H1 (cell line): Measurements from ENCODE around the gene KLF9. TPM values are rescaled to one million over a fixed set of nuclear protein-coding genes. Genes with fewer than 3 reads are reported as not detected.

Experiments
- CTCF ChIA-PET: fragments of 300-600 bp; sonication (Branson Sonifier 250); formaldehyde crosslinking; loops from one replicate; lab custom pipeline; 2021; ENCODE audit not compliant: partially characterized antibody; lab: Charles Lee
- POLR2A ChIA-PET: fragments of 300-600 bp; sonication (Branson Sonifier 250); formaldehyde crosslinking; loops from one replicate; lab custom pipeline; 2021; ENCODE audit warnings: inconsistent platforms; ENCODE audit not compliant: partially characterized antibody; lab: Charles Lee
- DNase-seq, 2 experiments: peaks; one replicate each; pipeline versions ENCODE4 v3.0.0 to v3.0.0-alpha.2; 2010 to 2022; ENCODE audit warnings: low spot score in 2 of 2, low read depth in 1 of 2, mixed read lengths in 1 of 2
- FAIRE-seq: peaks from 2 replicates; lab custom pipeline; 2011; peaks lifted over from hg19 to GRCh38; lab: Jason Lieb, UNC
- H2AFZ ChIP-seq: 2 replicates; pipeline ENCODE4 v1.8.1; 2012; ENCODE audit warnings: low read length, inconsistent platforms
- H2AK5ac ChIP-seq: 2 replicates; pipeline ENCODE4 v1.6.1; 2013; ENCODE audit warnings: low read depth, low read length
- H2BK120ac ChIP-seq: replicated peaks from 2 replicates; pipeline ENCODE3; 2013; ENCODE audit warnings: low read depth, low read length, inconsistent platforms
- H2BK12ac ChIP-seq: 2 replicates; pipeline ENCODE4 v1.6.1; 2013; ENCODE audit warnings: low read depth, low read length
- H2BK15ac ChIP-seq: 2 replicates; pipeline ENCODE4 v1.6.1; 2013; ENCODE audit warnings: low read length
- H2BK20ac ChIP-seq: 2 replicates; pipeline ENCODE4 v1.6.1; 2013; ENCODE audit warnings: low read length
- H2BK5ac ChIP-seq: 2 replicates; pipeline ENCODE4 v1.6.1; 2013; ENCODE audit warnings: low read depth, low read length
- H3K14ac ChIP-seq: 2 replicates; pipeline ENCODE4 v1.6.1; 2013; ENCODE audit warnings: inconsistent platforms; ENCODE audit not compliant: insufficient read length
- H3K18ac ChIP-seq: 2 replicates; pipeline ENCODE4 v1.6.1; 2013; ENCODE audit warnings: low read length; ENCODE audit errors: extremely low read depth
- H3K23ac ChIP-seq: 2 replicates; pipeline ENCODE4 v1.6.1; 2013; ENCODE audit warnings: inconsistent platforms; ENCODE audit not compliant: insufficient read length
- H3K23me2 ChIP-seq: 2 replicates; pipeline ENCODE4 v1.6.1; 2013; ENCODE audit warnings: low read depth, low read length
- H3K27ac ChIP-seq: 2 replicates; pipeline ENCODE4 v1.6.1; 2011; ENCODE audit warnings: low read depth, low read length, inconsistent platforms
- H3K27me3 ChIP-seq, 4 experiments: replicated peaks in 1 of 4; 1 replicate in 1 of 4; 2 replicates in 3 of 4; pipeline versions ENCODE4 v1.6.1 to v1.8.1; 2011 to 2013; ENCODE audit warnings: low read length in 3 of 4, mild to moderate bottlenecking in 3 of 4, inconsistent platforms in 2 of 4, mixed read lengths in 2 of 4, moderate library complexity in 1 of 4; ENCODE audit not compliant: control insufficient read depth in 3 of 4, insufficient read depth in 3 of 4; ENCODE audit errors: extremely low read depth in 1 of 4
- H3K36me3 ChIP-seq, 4 experiments: 2 replicates each; pipeline versions ENCODE4 v1.6.1 to v1.8.1; 2011 to 2013; ENCODE audit warnings: mild to moderate bottlenecking in 4 of 4, low read length in 3 of 4, moderate library complexity in 2 of 4, control low read depth in 1 of 4, inconsistent platforms in 1 of 4; ENCODE audit not compliant: insufficient read depth in 4 of 4, control insufficient read depth in 2 of 4
- H3K4ac ChIP-seq: replicated peaks from 2 replicates; pipeline ENCODE3; 2013; ENCODE audit warnings: low read length, low read depth, mixed read lengths, inconsistent platforms; ENCODE audit not compliant: insufficient read length
- H3K4me1 ChIP-seq, 4 experiments: replicated peaks in 1 of 4; 1 replicate in 1 of 4; 2 replicates in 3 of 4; pipeline versions ENCODE4 v1.6.1 to v1.8.1; 2011 to 2013; ENCODE audit warnings: low read length in 3 of 4, inconsistent platforms in 2 of 4, mixed read lengths in 1 of 4; ENCODE audit not compliant: insufficient read depth in 4 of 4, control insufficient read depth in 3 of 4
- H3K4me2 ChIP-seq, 2 experiments: 2 replicates each; pipeline versions ENCODE4 v1.6.1 to v1.8.1; 2011 to 2013; ENCODE audit warnings: low read depth in 2 of 2, low read length in 2 of 2, control low read depth in 1 of 2, inconsistent platforms in 1 of 2, mild to moderate bottlenecking in 1 of 2; ENCODE audit not compliant: insufficient read depth in 1 of 2
- H3K4me3 ChIP-seq, 4 experiments: fragments of 200-600, 300-600 bp in 1 of 4; sonication (generic), shearing (Covaris generic), sonication (Bioruptor Twin) in 1 of 4; 2 replicates each; pipeline versions ENCODE4 v1.5.1 to v1.8.1; 2011 to 2016; ENCODE audit warnings: low read length in 4 of 4, low read depth in 3 of 4, control low read depth in 2 of 4, inconsistent platforms in 2 of 4, mild to moderate bottlenecking in 2 of 4, mixed read lengths in 1 of 4, moderate library complexity in 1 of 4; ENCODE audit not compliant: insufficient read depth in 2 of 4; ENCODE audit errors: extremely low read depth in 1 of 4
- H3K56ac ChIP-seq: replicated peaks from 2 replicates; pipeline ENCODE3; 2013; ENCODE audit warnings: low read depth, mild to moderate bottlenecking, mixed read lengths, low read length, inconsistent platforms; ENCODE audit not compliant: insufficient read length
- H3K79me1 ChIP-seq: 2 replicates; pipeline ENCODE4 v1.6.1; 2013; ENCODE audit warnings: low read depth, low read length, control low read depth
- H3K79me2 ChIP-seq, 2 experiments: 2 replicates each; pipeline versions ENCODE4 v1.6.1 to v1.8.1; 2012 to 2013; ENCODE audit warnings: low read length in 2 of 2, mild to moderate bottlenecking in 2 of 2, inconsistent platforms in 1 of 2; ENCODE audit not compliant: insufficient read depth in 2 of 2, control insufficient read depth in 1 of 2
- H3K9ac ChIP-seq, 4 experiments: replicated peaks in 1 of 4; 1 replicate in 1 of 4; 2 replicates in 3 of 4; pipeline versions ENCODE4 v1.6.1 to v1.8.1; 2011 to 2013; ENCODE audit warnings: low read depth in 3 of 4, low read length in 3 of 4, control low read depth in 2 of 4, mild to moderate bottlenecking in 2 of 4, moderate library complexity in 2 of 4, inconsistent platforms in 1 of 4; ENCODE audit errors: extremely low read depth in 1 of 4
- H3K9me3 ChIP-seq, 2 experiments: 2 replicates each; pipeline versions ENCODE4 v1.6.1 to v1.8.1; 2012 to 2013; ENCODE audit warnings: mild to moderate bottlenecking in 2 of 2, moderate library complexity in 2 of 2, control low read depth in 1 of 2, inconsistent platforms in 1 of 2, low read depth in 1 of 2, low read length in 1 of 2, mixed read lengths in 1 of 2; ENCODE audit not compliant: insufficient read depth in 2 of 2
- H4K20me1 ChIP-seq, 2 experiments: replicated peaks in 1 of 2; 2 replicates each; pipeline versions ENCODE3 to v1.8.1; 2011 to 2013; ENCODE audit warnings: inconsistent platforms in 2 of 2, low read length in 2 of 2, mild to moderate bottlenecking in 1 of 2; ENCODE audit not compliant: insufficient read depth in 2 of 2, control insufficient read depth in 1 of 2
- H4K5ac ChIP-seq: 2 replicates; pipeline ENCODE4 v1.6.1; 2013; ENCODE audit warnings: low read length, low read depth, mixed read lengths, inconsistent platforms; ENCODE audit not compliant: insufficient read length
- H4K8ac ChIP-seq: 2 replicates; pipeline ENCODE4 v1.8.0; 2013; ENCODE audit warnings: mild to moderate bottlenecking, moderate library complexity, low read length, inconsistent platforms; ENCODE audit not compliant: insufficient read depth; ENCODE audit errors: extremely low read depth
- H4K91ac ChIP-seq: replicated peaks from 2 replicates; pipeline ENCODE3; 2013; ENCODE audit warnings: low read length, mixed read lengths, inconsistent platforms; ENCODE audit not compliant: insufficient read length
- ASH2L ChIP-seq: fragments of 200-600, 300-600 bp; sonication (generic); IDR thresholded peaks from one replicate; pipeline ENCODE4 v1.7.1; 2017; ENCODE audit warnings: low read length
- BACH1 ChIP-seq: IDR thresholded peaks from 2 replicates; pipeline ENCODE4 v1.6.1; 2012; ENCODE audit warnings: low read length, improper control_type of control experiment
- BRCA1 ChIP-seq: IDR thresholded peaks from 2 replicates; pipeline ENCODE4 v1.6.1; 2012; ENCODE audit warnings: low read depth, low read length, improper control_type of control experiment
- CBX5 ChIP-seq: fragments of 300-800, 300-1000 bp; sonication (generic); IDR thresholded peaks from 2 replicates; pipeline ENCODE4 v1.7.1; 2016; ENCODE audit warnings: antibody characterized with exemption, low read length, low read depth
- CBX8 ChIP-seq: fragments of 300-800, 300-1000 bp; sonication (generic); IDR thresholded peaks from 2 replicates; pipeline ENCODE4 v1.7.1; 2016; ENCODE audit warnings: low read depth, low read length, borderline replicate concordance
- CTCF ChIP-seq, 3 experiments: IDR thresholded peaks; 1 replicate in 2 of 3; 2 replicates in 1 of 3; pipeline versions ENCODE4 v1.5.1 to v1.6.1; 2011; ENCODE audit warnings: low read length in 3 of 3, mild to moderate bottlenecking in 3 of 3, inconsistent platforms in 2 of 3, low read depth in 1 of 3, moderate library complexity in 1 of 3; ENCODE audit not compliant: insufficient read depth in 1 of 3; ENCODE audit errors: control extremely low read depth in 1 of 3
- HDAC2 ChIP-seq, 2 experiments: fragments of 300-600 bp in 1 of 2; sonication (generic) in 1 of 2; IDR thresholded peaks; 2 replicates each; pipeline ENCODE4 v1.6.1; 2011 to 2012; ENCODE audit warnings: low read depth in 2 of 2, low read length in 2 of 2, mild to moderate bottlenecking in 2 of 2, moderate library complexity in 2 of 2, borderline replicate concordance in 1 of 2, inconsistent platforms in 1 of 2
- POLR2AphosphoS5 ChIP-seq: IDR thresholded peaks from 2 replicates; pipeline ENCODE4 v1.6.1; 2011; ENCODE audit warnings: low read depth, low read length
- RAD21 ChIP-seq, 2 experiments: IDR thresholded peaks in 1 of 2; conservative IDR thresholded peaks in 1 of 2; 2 replicates each; pipeline ENCODE4 v1.6.1; 2011; ENCODE audit warnings: low read depth in 2 of 2, low read length in 2 of 2, improper control_type of control experiment in 1 of 2, inconsistent platforms in 1 of 2, mild to moderate bottlenecking in 1 of 2, moderate library complexity in 1 of 2
- SIRT6 ChIP-seq: IDR thresholded peaks from one replicate; pipeline ENCODE4 v1.7.1; 2012; ENCODE audit warnings: low read length, inconsistent platforms
- TAF1 ChIP-seq: IDR thresholded peaks from 2 replicates; pipeline ENCODE4 v1.6.1; 2011; ENCODE audit warnings: mild to moderate bottlenecking, low read depth, low read length
- polyA plus RNA-seq, 7 experiments: library from polyadenylated mRNA; depleted of rRNA in 3 of 7; stranded (reverse) in 5 of 7; unstranded in 2 of 7; fragments of >200 nt in 5 of 7; fragments of 200-250 nt in 2 of 7; gene quantifications; 1 replicate in 5 of 7; 2 replicates in 1 of 7; 4 replicates in 1 of 7; pipeline versions ENCODE4 v1.2.1 to v1.2.3, GENCODE V29; 2011 to 2013; ENCODE audit warnings: missing spikeins in 2 of 7, mixed read lengths in 2 of 7
- total RNA-seq: library from RNA; stranded (reverse); fragmentation: NEBNext Ultra II Directional; extraction: Animal tissue kit (Norgen Biotek cat#: 25700); gene quantifications from 2 replicates; pipeline ENCODE4 v1.2.1, GENCODE V29; 2021

Gene KLF9
- total and polyA plus RNA-seq, 2 of the 8 experiments (the other 6 are each of a cell fraction or from before 2014, with no cell fraction given) = 0.47 to 0.82 TPM

- H3K4me2 ChIP-seq = no peak overlapping the region
- H3K4me3 ChIP-seq = no peak overlapping the region
- FAIRE-seq = no peak
- H4K5ac ChIP-seq = no peak overlapping the region
- no peak overlapping the region for H3K23ac ChIP-seq
- no peak overlapping the region for H2AFZ ChIP-seq
- no peaks in the 10 kb centered on the region for H3K79me2 ChIP-seq
- H2BK5ac ChIP-seq = no peak overlapping the region
- H3K4me1 ChIP-seq = no peaks in the 10 kb centered on the region
- no peak overlapping the region for H3K9ac ChIP-seq
- no peak overlapping the region for H4K8ac ChIP-seq
- H3K14ac ChIP-seq = no peak overlapping the region
- H3K4ac ChIP-seq = no peak overlapping the region
- H3K23me2 ChIP-seq = no peaks in the 10 kb centered on the region
- no peak overlapping the region for H2BK12ac ChIP-seq
- no peak overlapping the region for H2BK20ac ChIP-seq
- H3K9me3 ChIP-seq = no peaks in the 10 kb centered on the region
- H4K20me1 ChIP-seq = no peaks in the 10 kb centered on the region
- no peaks in the 10 kb centered on the region for H3K27me3 ChIP-seq
- TF ChIP-seq CTCF (IDR thresholded peaks at IDR 0.05; ENCODE audit: control extremely low read depth in 1 of 3, insufficient read depth in 1 of 3, low read depth in 1 of 3, low read length in 3 of 3) (peak in 2 of 3 experiments; percentile 21 to 26; a peak in 1 of 4 replicates), CBX5 (no peak), CBX8 (no peak), POLR2AphosphoS5 (no peak), TAF1 (no peak), HDAC2 (IDR thresholded peaks at IDR 0.05; ENCODE audit: borderline replicate concordance in 1 of 2, low read depth in 2 of 2, low read length in 2 of 2) (no peak), ASH2L (no peak), BRCA1 (no peak), SIRT6 (no peak), BACH1 (no peak), RAD21 (IDR thresholded peaks at IDR 0.05 in 1 of 2, conservative IDR thresholded peaks at IDR 0.05 in 1 of 2; ENCODE audit: low read depth in 2 of 2, low read length in 2 of 2) (peak; percentile 46 to 54)
- CTCF ChIA-PET = interaction anchor here (0.8 to 1.3 kb wide), 3 partner anchors 132 to 249 kb away, joined by 3 to 5 read pairs (median 5); no protein-coding TSS in a partner anchor
- H3K18ac ChIP-seq = no peak overlapping the region
- POLR2A ChIA-PET = interaction anchor here (1.3 kb wide), 1 partner anchor 23 kb away, joined by 3 read pairs; no protein-coding TSS in a partner anchor
- no peak overlapping the region for H2BK120ac ChIP-seq
- no peak for DNase-seq
- H3K36me3 ChIP-seq = peaks cover 3 to 25% (median 7%) of the 10 kb centered on the region in 4 experiments; a peak in 4 of 8 replicates
- H2AK5ac ChIP-seq = no peak overlapping the region
- no peak overlapping the region for H4K91ac ChIP-seq
- H3K56ac ChIP-seq = no peak overlapping the region
- no peak overlapping the region for H3K27ac ChIP-seq
- H2BK15ac ChIP-seq = no peak overlapping the region
- no peaks in the 10 kb centered on the region for H3K79me1 ChIP-seq
Measured at GRCh38 chr9:70352802-70353201, 61.7 kb downstream of the KLF9 start.
